WTC11 (cell line): ENCODE measurements around the gene CROCC2. TPM values are rescaled to one million over a fixed set of nuclear protein-coding genes. Genes with fewer than 3 reads are reported as not detected.

Experiments
- ATAC-seq: fragments of 200-7000 bp; cut with Tn5 transposase; 2 replicates; pipeline ENCODE4 v1.10.0; 2021; ENCODE audit warnings: mild to moderate bottlenecking, moderate library complexity
- CTCF ChIA-PET: fragments of 300-600 bp; sonication (Branson Sonifier 250); formaldehyde crosslinking; loops from one replicate; lab custom pipeline; 2021; ENCODE audit warnings: antibody characterized with exemption; lab: Charles Lee
- POLR2A ChIA-PET: fragments of 350-600 bp; sonication (Branson Sonifier 250); formaldehyde crosslinking; loops from one replicate; lab custom pipeline; 2021; ENCODE audit warnings: antibody characterized with exemption; lab: Charles Lee
- DNase-seq: peaks from one replicate; pipeline ENCODE4 v3.0.0; 2021; ENCODE audit warnings: low spot score
- H3K27ac Mint-ChIP-seq: 2 replicates; pipeline ENCODE4 v1.8.0; 2021; ENCODE audit warnings: mixed read lengths
- H3K27me3 Mint-ChIP-seq: 2 replicates; pipeline ENCODE4 v1.8.0; 2021; ENCODE audit warnings: low read depth, mild to moderate bottlenecking, moderate library complexity, mixed read lengths
- H3K36me3 Mint-ChIP-seq: 2 replicates; pipeline ENCODE4 v1.8.0; 2021; ENCODE audit warnings: mixed read lengths
- H3K4me1 Mint-ChIP-seq: 2 replicates; pipeline ENCODE4 v1.8.0; 2022; ENCODE audit warnings: mixed read lengths
- H3K4me3 Mint-ChIP-seq: 2 replicates; pipeline ENCODE4 v1.8.0; 2021; ENCODE audit warnings: mild to moderate bottlenecking, moderate library complexity, mixed read lengths
- H3K9me3 Mint-ChIP-seq: 2 replicates; pipeline ENCODE4 v1.8.0; 2021; ENCODE audit warnings: mixed read lengths
- CBFB ChIP-seq: sonication (generic); formaldehyde crosslinking; IDR thresholded peaks from 2 replicates; pipeline ENCODE4 v1.8.1; 2022; ENCODE audit warnings: mild to moderate bottlenecking, low read depth, missing genetic modification reagents
- CREM ChIP-seq: sonication (generic); formaldehyde crosslinking; IDR thresholded peaks from 2 replicates; pipeline ENCODE4 v1.8.1; 2022; ENCODE audit warnings: mild to moderate bottlenecking, missing genetic modification reagents, moderate library complexity
- IRF2 ChIP-seq: sonication (generic); formaldehyde crosslinking; IDR thresholded peaks from 2 replicates; pipeline ENCODE4 v1.8.0; 2022; ENCODE audit warnings: low read depth, missing genetic modification reagents, borderline replicate concordance
- JAZF1 ChIP-seq: fragments of 250-450 bp; sonication (Bioruptor Pico); IDR thresholded peaks from 2 replicates; pipeline ENCODE4 v1.9.0; 2021; ENCODE audit warnings: moderate library complexity, mild to moderate bottlenecking, inconsistent platforms
- MLX ChIP-seq: sonication (generic); formaldehyde crosslinking; IDR thresholded peaks from 2 replicates; pipeline ENCODE4 v1.8.1; 2023; ENCODE audit warnings: mild to moderate bottlenecking, missing genetic modification reagents, moderate library complexity
- MYBL2 ChIP-seq: sonication (generic); formaldehyde crosslinking; IDR thresholded peaks from 2 replicates; pipeline ENCODE4 v1.8.1; 2023; ENCODE audit warnings: mild to moderate bottlenecking, moderate library complexity, missing genetic modification reagents
- NR1H2 ChIP-seq: sonication (generic); formaldehyde crosslinking; IDR thresholded peaks from 2 replicates; pipeline ENCODE4 v1.9.0; 2021; ENCODE audit warnings: mild to moderate bottlenecking, moderate library complexity, missing genetic modification reagents
- PRDM15 ChIP-seq: sonication (generic); formaldehyde crosslinking; IDR thresholded peaks from 2 replicates; pipeline ENCODE4 v1.8.0; 2022; ENCODE audit warnings: missing genetic modification reagents
- RELA ChIP-seq: sonication (generic); formaldehyde crosslinking; IDR thresholded peaks from 2 replicates; pipeline ENCODE4 v1.8.1; 2022; ENCODE audit warnings: missing genetic modification reagents, mild to moderate bottlenecking, borderline replicate concordance
- SMAD3 ChIP-seq: sonication (generic); formaldehyde crosslinking; IDR thresholded peaks from 2 replicates; pipeline ENCODE4 v1.8.0; 2022; ENCODE audit warnings: missing genetic modification reagents, mild to moderate bottlenecking, borderline replicate concordance
- SOX15 ChIP-seq: fragments of 250-450 bp; sonication (Bioruptor Pico); IDR thresholded peaks from 2 replicates; pipeline ENCODE4 v1.9.0; 2021; ENCODE audit warnings: mild to moderate bottlenecking
- STAT6 ChIP-seq: sonication (generic); formaldehyde crosslinking; conservative IDR thresholded peaks from 2 replicates; pipeline ENCODE4 v1.8.1; 2023; ENCODE audit warnings: mild to moderate bottlenecking, low read depth, missing genetic modification reagents, moderate library complexity
- ZNF219 ChIP-seq: sonication (generic); formaldehyde crosslinking; IDR thresholded peaks from 2 replicates; pipeline ENCODE4 v1.8.0; 2023; ENCODE audit warnings: missing genetic modification reagents, mild to moderate bottlenecking, borderline replicate concordance
- ZNF423 ChIP-seq: fragments of 250-450 bp; sonication (Bioruptor Pico); IDR thresholded peaks from 2 replicates; pipeline ENCODE4 v2.1.2; 2022; ENCODE audit warnings: mild to moderate bottlenecking, moderate library complexity
- ZNF512 ChIP-seq: sonication (generic); formaldehyde crosslinking; IDR thresholded peaks from 2 replicates; pipeline ENCODE4 v1.8.1; 2022; ENCODE audit warnings: missing genetic modification reagents, borderline replicate concordance
- ZNF671 ChIP-seq: fragments of 250-450 bp; sonication (Bioruptor Pico); IDR thresholded peaks from 2 replicates; pipeline ENCODE4 v1.8.0; 2021; ENCODE audit warnings: mild to moderate bottlenecking
- total RNA-seq: library from RNA; stranded (reverse); gene quantifications from 3 replicates; pipeline ENCODE4 v1.2.3, GENCODE V29; 2021
- TF ChIP-seq, protein P1 (sequence below): sonication (generic); formaldehyde crosslinking; IDR thresholded peaks from 2 replicates; pipeline ENCODE4 v1.8.0; 2022; ENCODE audit warnings: mild to moderate bottlenecking, missing genetic modification reagents
- TF ChIP-seq, protein P2 (sequence below): sonication (generic); formaldehyde crosslinking; IDR thresholded peaks from 2 replicates; pipeline ENCODE4 v1.8.1; 2023; ENCODE audit warnings: mild to moderate bottlenecking, missing genetic modification reagents
- TF ChIP-seq, protein P3 (sequence below): sonication (generic); formaldehyde crosslinking; IDR thresholded peaks from 2 replicates; pipeline ENCODE4 v1.8.1; 2022; ENCODE audit warnings: low read depth, missing genetic modification reagents, borderline replicate concordance

The CROCC2 gene
- total RNA-seq, 1 experiment from 2014 or later, result not detected

- no peak for ATAC-seq
- Mint-ChIP-seq H3K9me3 (no peaks in the 10 kb centered on the region), H3K4me1 (no peaks in the 10 kb centered on the region), H3K4me3 (no peak overlapping the region), H3K27me3 (no peaks in the 10 kb centered on the region), H3K36me3 (no peaks in the 10 kb centered on the region), H3K27ac (no peak overlapping the region)
- CTCF ChIA-PET, result no interaction called here
- TF ChIP-seq NR1H2 (CRISPR knock-in tag), result no peak
- no peak for TF ChIP-seq JAZF1 (CRISPR knock-in tag)
- TF ChIP-seq MLX (CRISPR knock-in tag), result no peak
- TF ChIP-seq, protein P1, sequence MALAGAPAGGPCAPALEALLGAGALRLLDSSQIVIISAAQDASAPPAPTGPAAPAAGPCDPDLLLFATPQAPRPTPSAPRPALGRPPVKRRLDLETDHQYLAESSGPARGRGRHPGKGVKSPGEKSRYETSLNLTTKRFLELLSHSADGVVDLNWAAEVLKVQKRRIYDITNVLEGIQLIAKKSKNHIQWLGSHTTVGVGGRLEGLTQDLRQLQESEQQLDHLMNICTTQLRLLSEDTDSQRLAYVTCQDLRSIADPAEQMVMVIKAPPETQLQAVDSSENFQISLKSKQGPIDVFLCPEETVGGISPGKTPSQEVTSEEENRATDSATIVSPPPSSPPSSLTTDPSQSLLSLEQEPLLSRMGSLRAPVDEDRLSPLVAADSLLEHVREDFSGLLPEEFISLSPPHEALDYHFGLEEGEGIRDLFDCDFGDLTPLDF (CRISPR knock-in tag), result no peak
- TF ChIP-seq, protein P2, sequence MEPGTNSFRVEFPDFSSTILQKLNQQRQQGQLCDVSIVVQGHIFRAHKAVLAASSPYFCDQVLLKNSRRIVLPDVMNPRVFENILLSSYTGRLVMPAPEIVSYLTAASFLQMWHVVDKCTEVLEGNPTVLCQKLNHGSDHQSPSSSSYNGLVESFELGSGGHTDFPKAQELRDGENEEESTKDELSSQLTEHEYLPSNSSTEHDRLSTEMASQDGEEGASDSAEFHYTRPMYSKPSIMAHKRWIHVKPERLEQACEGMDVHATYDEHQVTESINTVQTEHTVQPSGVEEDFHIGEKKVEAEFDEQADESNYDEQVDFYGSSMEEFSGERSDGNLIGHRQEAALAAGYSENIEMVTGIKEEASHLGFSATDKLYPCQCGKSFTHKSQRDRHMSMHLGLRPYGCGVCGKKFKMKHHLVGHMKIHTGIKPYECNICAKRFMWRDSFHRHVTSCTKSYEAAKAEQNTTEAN (CRISPR knock-in tag), result no peak
- TF ChIP-seq IRF2 (CRISPR knock-in tag), result no peak
- no peak for TF ChIP-seq CREM (CRISPR knock-in tag)
- TF ChIP-seq ZNF423 (CRISPR knock-in tag), result no peak
- no peak for TF ChIP-seq SOX15 (CRISPR knock-in tag)
- no peak for TF ChIP-seq ZNF219
- no peak for TF ChIP-seq STAT6 (CRISPR knock-in tag)
- TF ChIP-seq PRDM15, result no peak
- TF ChIP-seq MYBL2, result no peak
- TF ChIP-seq, protein P3, sequence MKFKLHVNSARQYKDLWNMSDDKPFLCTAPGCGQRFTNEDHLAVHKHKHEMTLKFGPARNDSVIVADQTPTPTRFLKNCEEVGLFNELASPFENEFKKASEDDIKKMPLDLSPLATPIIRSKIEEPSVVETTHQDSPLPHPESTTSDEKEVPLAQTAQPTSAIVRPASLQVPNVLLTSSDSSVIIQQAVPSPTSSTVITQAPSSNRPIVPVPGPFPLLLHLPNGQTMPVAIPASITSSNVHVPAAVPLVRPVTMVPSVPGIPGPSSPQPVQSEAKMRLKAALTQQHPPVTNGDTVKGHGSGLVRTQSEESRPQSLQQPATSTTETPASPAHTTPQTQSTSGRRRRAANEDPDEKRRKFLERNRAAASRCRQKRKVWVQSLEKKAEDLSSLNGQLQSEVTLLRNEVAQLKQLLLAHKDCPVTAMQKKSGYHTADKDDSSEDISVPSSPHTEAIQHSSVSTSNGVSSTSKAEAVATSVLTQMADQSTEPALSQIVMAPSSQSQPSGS (CRISPR knock-in tag), result no peak
- no peak for TF ChIP-seq CBFB (CRISPR knock-in tag)
- TF ChIP-seq ZNF512 (CRISPR knock-in tag), result no peak
- TF ChIP-seq ZNF671 (CRISPR knock-in tag), result no peak
- no peak for TF ChIP-seq SMAD3 (CRISPR knock-in tag)
- no peak for TF ChIP-seq RELA (CRISPR knock-in tag)
- POLR2A ChIA-PET, result no interaction called here
- DNase-seq, result peak; percentile 7
Observed at GRCh38 chr2:240930096-240930630, 24.0 kb downstream of the CROCC2 start.
